ENCODE data around the gene FYB1. TPM values are rescaled to one million over a fixed set of nuclear protein-coding genes. Genes with fewer than 3 reads are reported as not detected.

Gene FYB1
- total RNA-seq, 1 experiment from 2014 or later = 0.52 TPM

GRCh38 chr5:39099831-39100230, 119.5 kb downstream of the FYB1 start:
- POLR2A ChIA-PET = no interaction called here
- H3K36me3 Mint-ChIP-seq = no peaks in the 10 kb centered on the region
- CTCF ChIA-PET = no interaction called here
- no peaks in the 10 kb centered on the region for H3K4me1 Mint-ChIP-seq
- H3K4me3 Mint-ChIP-seq = no peak overlapping the region
- ATAC-seq = no peak
- H3K27ac Mint-ChIP-seq = no peak overlapping the region
- TF ChIP-seq JAZF1 (CRISPR knock-in tag; IDR thresholded peaks at IDR 0.05) (no peak), ARID4B (CRISPR knock-in tag; IDR thresholded peaks at IDR 0.05; ENCODE audit: borderline replicate concordance) (no peak), SMAD3 (CRISPR knock-in tag; IDR thresholded peaks at IDR 0.05; ENCODE audit: borderline replicate concordance) (no peak), FOXP4 (CRISPR knock-in tag; IDR thresholded peaks at IDR 0.05) (no peak), TEAD4 (CRISPR knock-in tag; IDR thresholded peaks at IDR 0.05) (no peak), MXD4 (CRISPR knock-in tag; IDR thresholded peaks at IDR 0.05; ENCODE audit: borderline replicate concordance) (no peak), OVOL2 (CRISPR knock-in tag; IDR thresholded peaks at IDR 0.05; ENCODE audit: borderline replicate concordance) (no peak), ZNF219 (CRISPR knock-in tag; IDR thresholded peaks at IDR 0.05; ENCODE audit: borderline replicate concordance) (no peak), E2F4 (CRISPR knock-in tag; IDR thresholded peaks at IDR 0.05; ENCODE audit: borderline replicate concordance, low read depth) (no peak)
- DNase-seq (ENCODE audit: low spot score) = no peak
- H3K9me3 Mint-ChIP-seq = no peaks in the 10 kb centered on the region
- no peaks in the 10 kb centered on the region for H3K27me3 Mint-ChIP-seq (ENCODE audit: low read depth)

- no peaks in the 10 kb centered on the region for H3K36me3 Mint-ChIP-seq
- H3K4me3 Mint-ChIP-seq = no peak overlapping the region
- H3K27ac Mint-ChIP-seq = no peak overlapping the region
- ATAC-seq (no peak), DNase-seq (ENCODE audit: low spot score) (no peak)
- TF ChIP-seq CTCF (IDR thresholded peaks at IDR 0.05) (no peak), E2F1 (CRISPR knock-in tag; IDR thresholded peaks at IDR 0.05) (no peak), ATF6 (CRISPR knock-in tag; IDR thresholded peaks at IDR 0.05) (no peak), NR2C2 (CRISPR knock-in tag; IDR thresholded peaks at IDR 0.05) (no peak)
- H3K27me3 Mint-ChIP-seq (ENCODE audit: low read depth) = 0 out of 2 replicates have a peak, but pooled peaks cover 3% of the 10 kb centered on the region
- CTCF ChIA-PET = interaction anchor here (0.6 to 1.5 kb wide), 2 partner anchors 13 kb away, joined by 3 to 5 read pairs; no protein-coding TSS in a partner anchor
- POLR2A ChIA-PET = no interaction called here
- H3K4me1 Mint-ChIP-seq = peaks cover 4% of the 10 kb centered on the region; the same call in 1 of the 2 replicates
- H3K9me3 Mint-ChIP-seq = peaks cover 17% of the 10 kb centered on the region
These were observed 126.0 kb downstream of the FYB1 start for GRCh38 chr5:39093352-39093751.

Measured in WTC11 (cell line).